Cortex of kidney (tissue), 1 donor: Measurements from ENCODE around the gene EPHX1.
"Not testable (repeated sequence)": the region's sequence is repeated elsewhere in the genome, so short reads cannot be mapped to it uniquely, and the experiment has no call there.

ENCODE experiments used
- DNase-seq: peaks from one replicate; lab custom pipeline; 2025; lab: John Stamatoyannopoulos, UW

Gene EPHX1

GRCh38 chr1:225816643-225817538 lies 7.0 kb downstream of the EPHX1 start:
- DNase-seq: no peak

GRCh38 chr1:225817611-225818061 lies 7.7 kb downstream of the EPHX1 start:
- no peak for DNase-seq

GRCh38 chr1:225818229-225818628 lies 8.3 kb downstream of the EPHX1 start:
- DNase-seq: no peak

- DNase-seq: no peak
Measured at GRCh38 chr1:225819346-225820192, 9.6 kb downstream of the EPHX1 start.

GRCh38 chr1:225820522-225821120 lies 10.7 kb downstream of the EPHX1 start:
- DNase-seq: no peak

GRCh38 chr1:225822655-225823403 lies 12.9 kb downstream of the EPHX1 start:
- no peak for DNase-seq

- DNase-seq: no peak
Measured at GRCh38 chr1:225823811-225824261, 13.9 kb downstream of the EPHX1 start.

- no peak for DNase-seq
Measured at GRCh38 chr1:225824533-225824941, 14.6 kb downstream of the EPHX1 start.

GRCh38 chr1:225825078-225825477 lies 15.2 kb downstream of the EPHX1 start:
- DNase-seq: no peak

- no peak for DNase-seq
Measured at GRCh38 chr1:225825607-225826007, 15.7 kb downstream of the EPHX1 start.

GRCh38 chr1:225827076-225827475 lies 17.2 kb downstream of the EPHX1 start:
- DNase-seq: no peak

GRCh38 chr1:225828706-225829345 lies 18.9 kb downstream of the EPHX1 start:
- no peak for DNase-seq

GRCh38 chr1:225830841-225831240 lies 20.9 kb downstream of the EPHX1 start:
- no peak for DNase-seq

GRCh38 chr1:225834417-225835329 lies 24.7 kb downstream of the EPHX1 start:
- no peak for DNase-seq

- DNase-seq: no peak
Measured at GRCh38 chr1:225835856-225836255, 25.9 kb downstream of the EPHX1 start.

GRCh38 chr1:225836296-225836695 lies 26.4 kb downstream of the EPHX1 start:
- DNase-seq: not testable (repeated sequence)

- no peak for DNase-seq
Measured at GRCh38 chr1:225838793-225839192, 28.9 kb downstream of the EPHX1 start.

- DNase-seq: no peak
Measured at GRCh38 chr1:225840223-225840610, 30.3 kb downstream of the EPHX1 start.

GRCh38 chr1:225840713-225841112 lies 30.8 kb downstream of the EPHX1 start:
- no peak for DNase-seq

GRCh38 chr1:225842074-225842473 lies 32.1 kb downstream of the EPHX1 start:
- DNase-seq: no peak
